Peyer's patch (tissue), 4 donors: Measurements from ENCODE around the gene AP3M1.

Experiments
- POLR2A ChIP-seq, 2 donors: fragments of 450-650 bp; IDR thresholded peaks; one replicate each; pipeline ENCODE4 v1.5.1; 2017; ENCODE audit warnings: antibody characterized with exemption in 2 of 2, mild to moderate bottlenecking in 2 of 2, moderate library complexity in 2 of 2
- TF ChIP-seq, protein P1 (sequence below), 6 experiments: fragments of 450-650 bp in 4 of 6; fragments of 200-600 bp in 2 of 6; sonication (generic) in 1 of 6; IDR thresholded peaks; one replicate each; pipeline ENCODE4 v1.5.1; 2017 to 2019; ENCODE audit warnings: antibody characterized with exemption in 6 of 6, mild to moderate bottlenecking in 3 of 6, moderate library complexity in 1 of 6

DNA sequence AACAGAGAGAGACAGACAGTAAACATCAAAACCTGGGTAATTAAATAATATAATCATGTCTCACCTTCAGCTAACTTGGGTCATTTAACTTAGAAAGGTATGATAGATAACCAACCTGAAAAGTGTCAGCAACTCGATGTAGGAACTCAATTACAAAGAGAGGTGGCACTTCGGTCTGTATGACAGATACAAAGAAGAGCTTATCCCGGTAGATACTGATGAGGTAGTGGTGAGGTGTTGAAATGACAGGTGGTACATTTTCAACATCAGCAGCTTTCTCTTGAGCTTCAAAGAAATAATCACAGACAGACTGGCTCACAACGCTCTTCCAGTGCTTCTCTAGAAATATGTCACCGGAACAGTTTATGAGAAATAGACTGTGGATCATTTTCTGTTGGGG lies 12.6 kb downstream of the AP3M1 start:
- TF ChIP-seq, protein P1, sequence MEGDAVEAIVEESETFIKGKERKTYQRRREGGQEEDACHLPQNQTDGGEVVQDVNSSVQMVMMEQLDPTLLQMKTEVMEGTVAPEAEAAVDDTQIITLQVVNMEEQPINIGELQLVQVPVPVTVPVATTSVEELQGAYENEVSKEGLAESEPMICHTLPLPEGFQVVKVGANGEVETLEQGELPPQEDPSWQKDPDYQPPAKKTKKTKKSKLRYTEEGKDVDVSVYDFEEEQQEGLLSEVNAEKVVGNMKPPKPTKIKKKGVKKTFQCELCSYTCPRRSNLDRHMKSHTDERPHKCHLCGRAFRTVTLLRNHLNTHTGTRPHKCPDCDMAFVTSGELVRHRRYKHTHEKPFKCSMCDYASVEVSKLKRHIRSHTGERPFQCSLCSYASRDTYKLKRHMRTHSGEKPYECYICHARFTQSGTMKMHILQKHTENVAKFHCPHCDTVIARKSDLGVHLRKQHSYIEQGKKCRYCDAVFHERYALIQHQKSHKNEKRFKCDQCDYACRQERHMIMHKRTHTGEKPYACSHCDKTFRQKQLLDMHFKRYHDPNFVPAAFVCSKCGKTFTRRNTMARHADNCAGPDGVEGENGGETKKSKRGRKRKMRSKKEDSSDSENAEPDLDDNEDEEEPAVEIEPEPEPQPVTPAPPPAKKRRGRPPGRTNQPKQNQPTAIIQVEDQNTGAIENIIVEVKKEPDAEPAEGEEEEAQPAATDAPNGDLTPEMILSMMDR (IDR thresholded peaks at IDR 0.05) = no peak
- TF ChIP-seq POLR2A (IDR thresholded peaks at IDR 0.05) = no peak
